ENCODE data around the gene TAB3.

The TAB3 gene

GRCh38 chrX:30875957-30876356 is 13.1 kb downstream of the TAB3 start:
- no peak overlapping the region for H2AK5ac ChIP-seq (ENCODE audit: low read length)
- DNase-seq, result peak; percentile 34 to 76
- no peaks in the 10 kb centered on the region for H3K27me3 ChIP-seq (ENCODE audit: insufficient read depth, low read length)

GRCh38 chrX:30874851-30875250 is 14.2 kb downstream of the TAB3 start:
- no peaks in the 10 kb centered on the region for H3K36me3 ChIP-seq (ENCODE audit: control insufficient read depth in 1 of 2, insufficient read depth in 2 of 2, low read length in 2 of 2)
- H3K27ac ChIP-seq (ENCODE audit: low read depth, low read length), result no peak overlapping the region
- no CpG with 5 or more reads among the region's 3 CpGs for WGBS (ENCODE audit: extremely low coverage, insufficient coverage, insufficient read length)
- no peak overlapping the region for H2AK5ac ChIP-seq (ENCODE audit: low read length)
- H4K91ac ChIP-seq (ENCODE audit: low read depth, low read length), result no peak overlapping the region
- H3K23ac ChIP-seq (ENCODE audit: low read length), result no peak overlapping the region
- H3K18ac ChIP-seq (ENCODE audit: low read length), result no peak overlapping the region
- no peak overlapping the region for H3K4me3 ChIP-seq (ENCODE audit: low read depth, low read length)
- no peak overlapping the region for H3K4ac ChIP-seq (ENCODE audit: low read depth, low read length)
- H4K8ac ChIP-seq (ENCODE audit: low read depth, low read length), result no peak overlapping the region
- no peak overlapping the region for H2BK12ac ChIP-seq (ENCODE audit: low read length)
- H3K4me1 ChIP-seq (ENCODE audit: control insufficient read depth in 1 of 2, insufficient read depth in 2 of 2, low read length in 2 of 2), result no peaks in the 10 kb centered on the region
- no peaks in the 10 kb centered on the region for H3K79me2 ChIP-seq (ENCODE audit: control insufficient read depth, insufficient read depth, low read length, poor library complexity)
- no peak overlapping the region for H3K14ac ChIP-seq (ENCODE audit: low read length)
- H2AFZ ChIP-seq (ENCODE audit: insufficient read depth, low read length, poor library complexity), result no peak overlapping the region
- no peak for DNase-seq
- H3K4me2 ChIP-seq (ENCODE audit: low read length), result no peak overlapping the region
- H4K12ac ChIP-seq (ENCODE audit: low read depth, low read length), result no peak overlapping the region
- no peaks in the 10 kb centered on the region for H3K9me3 ChIP-seq (ENCODE audit: insufficient read depth, low read depth, low read length)
- H2BK120ac ChIP-seq (ENCODE audit: insufficient read depth, low read length, poor library complexity), result no peak overlapping the region
- H3K27me3 ChIP-seq (ENCODE audit: insufficient read depth, low read length), result no peaks in the 10 kb centered on the region
- H3K9ac ChIP-seq (ENCODE audit: low read length), result no peak overlapping the region
- H2BK5ac ChIP-seq (ENCODE audit: low read depth, low read length, poor library complexity), result no peak overlapping the region
- no peaks in the 10 kb centered on the region for H3K79me1 ChIP-seq (ENCODE audit: low read length)

More at GRCh38 chrX:30875957-30876356, 13.1 kb downstream of the TAB3 start:
- H3K9ac ChIP-seq (ENCODE audit: low read length), result no peak overlapping the region
- no peak overlapping the region for H2AFZ ChIP-seq (ENCODE audit: insufficient read depth, low read length, poor library complexity)
- H2BK12ac ChIP-seq (ENCODE audit: low read length), result no peak overlapping the region
- no peaks in the 10 kb centered on the region for H3K4me1 ChIP-seq (ENCODE audit: control insufficient read depth in 1 of 2, insufficient read depth in 2 of 2, low read length in 2 of 2)
- no peak overlapping the region for H2BK5ac ChIP-seq (ENCODE audit: low read depth, low read length, poor library complexity)
- H3K79me2 ChIP-seq (ENCODE audit: control insufficient read depth, insufficient read depth, low read length, poor library complexity), result no peaks in the 10 kb centered on the region
- H3K18ac ChIP-seq (ENCODE audit: low read length), result no peak overlapping the region
- no peak overlapping the region for H3K23ac ChIP-seq (ENCODE audit: low read length)
- H3K4me3 ChIP-seq (ENCODE audit: low read depth, low read length), result no peak overlapping the region
- no peak overlapping the region for H4K91ac ChIP-seq (ENCODE audit: low read depth, low read length)
- no peak overlapping the region for H3K4me2 ChIP-seq (ENCODE audit: low read length)
- H4K8ac ChIP-seq (ENCODE audit: low read depth, low read length), result no peak overlapping the region
- no peak overlapping the region for H4K12ac ChIP-seq (ENCODE audit: low read depth, low read length)
- no peaks in the 10 kb centered on the region for H3K36me3 ChIP-seq (ENCODE audit: control insufficient read depth in 1 of 2, insufficient read depth in 2 of 2, low read length in 2 of 2)
- no peaks in the 10 kb centered on the region for H3K9me3 ChIP-seq (ENCODE audit: insufficient read depth, low read depth, low read length)
- H2BK120ac ChIP-seq (ENCODE audit: insufficient read depth, low read length, poor library complexity), result no peak overlapping the region
- H3K79me1 ChIP-seq (ENCODE audit: low read length), result no peaks in the 10 kb centered on the region
- no peak overlapping the region for H3K14ac ChIP-seq (ENCODE audit: low read length)
- WGBS (ENCODE audit: extremely low coverage, insufficient coverage, insufficient read length), result no CpG with 5 or more reads among the region's 3 CpGs
- H3K27ac ChIP-seq (ENCODE audit: low read depth, low read length), result no peak overlapping the region
- no peak overlapping the region for H3K4ac ChIP-seq (ENCODE audit: low read depth, low read length)

GRCh38 chrX:30870572-30870971 is 18.5 kb downstream of the TAB3 start:
- DNase-seq, result no peak
- Histone ChIP-seq H3K4me2 (ENCODE audit: low read length) (no peak overlapping the region), H2BK12ac (ENCODE audit: low read length) (no peak overlapping the region), H3K23ac (ENCODE audit: low read length) (no peak overlapping the region), H3K4ac (ENCODE audit: low read depth, low read length) (no peak overlapping the region), H4K91ac (ENCODE audit: low read depth, low read length) (no peak overlapping the region), H3K9ac (ENCODE audit: low read length) (no peak overlapping the region), H2BK5ac (ENCODE audit: low read depth, low read length, poor library complexity) (no peak overlapping the region), H2AK5ac (ENCODE audit: low read length) (no peak overlapping the region), H3K14ac (ENCODE audit: low read length) (no peak overlapping the region), H3K79me2 (ENCODE audit: control insufficient read depth, insufficient read depth, low read length, poor library complexity) (no peaks in the 10 kb centered on the region), H3K27ac (ENCODE audit: low read depth, low read length) (no peak overlapping the region), H3K27me3 (ENCODE audit: insufficient read depth, low read length) (no peaks in the 10 kb centered on the region), H4K12ac (ENCODE audit: low read depth, low read length) (no peak overlapping the region), H2BK120ac (ENCODE audit: insufficient read depth, low read length, poor library complexity) (no peak overlapping the region), H4K8ac (ENCODE audit: low read depth, low read length) (no peak overlapping the region), H3K4me3 (ENCODE audit: low read depth, low read length) (no peak overlapping the region), H3K4me1 (ENCODE audit: control insufficient read depth in 1 of 2, insufficient read depth in 2 of 2, low read length in 2 of 2) (no peaks in the 10 kb centered on the region), H2AFZ (ENCODE audit: insufficient read depth, low read length, poor library complexity) (no peak overlapping the region), H3K9me3 (ENCODE audit: insufficient read depth, low read depth, low read length) (no peaks in the 10 kb centered on the region), H3K36me3 (ENCODE audit: control insufficient read depth in 1 of 2, insufficient read depth in 2 of 2, low read length in 2 of 2) (no peaks in the 10 kb centered on the region), H3K18ac (ENCODE audit: low read length) (no peak overlapping the region), H3K79me1 (ENCODE audit: low read length) (no peaks in the 10 kb centered on the region)
- no CpG with 5 or more reads among the region's 2 CpGs for WGBS (ENCODE audit: extremely low coverage, insufficient coverage, insufficient read length)

GRCh38 chrX:30865612-30866011 is 23.4 kb downstream of the TAB3 start:
- Histone ChIP-seq H3K27me3 (ENCODE audit: insufficient read depth, low read length) (no peaks in the 10 kb centered on the region), H3K4me2 (ENCODE audit: low read length) (no peak overlapping the region), H4K12ac (ENCODE audit: low read depth, low read length) (no peak overlapping the region), H3K9me3 (ENCODE audit: insufficient read depth, low read depth, low read length) (no peaks in the 10 kb centered on the region), H3K4me1 (ENCODE audit: control insufficient read depth in 1 of 2, insufficient read depth in 2 of 2, low read length in 2 of 2) (no peaks in the 10 kb centered on the region), H3K23ac (ENCODE audit: low read length) (no peak overlapping the region), H4K8ac (ENCODE audit: low read depth, low read length) (no peak overlapping the region), H2AK5ac (ENCODE audit: low read length) (no peak overlapping the region), H3K14ac (ENCODE audit: low read length) (no peak overlapping the region), H2BK12ac (ENCODE audit: low read length) (no peak overlapping the region), H3K9ac (ENCODE audit: low read length) (no peak overlapping the region), H3K79me2 (ENCODE audit: control insufficient read depth, insufficient read depth, low read length, poor library complexity) (no peaks in the 10 kb centered on the region), H2AFZ (ENCODE audit: insufficient read depth, low read length, poor library complexity) (no peak overlapping the region), H3K18ac (ENCODE audit: low read length) (no peak overlapping the region), H2BK120ac (ENCODE audit: insufficient read depth, low read length, poor library complexity) (no peak overlapping the region), H3K27ac (ENCODE audit: low read depth, low read length) (no peak overlapping the region), H4K91ac (ENCODE audit: low read depth, low read length) (no peak overlapping the region), H3K79me1 (ENCODE audit: low read length) (no peaks in the 10 kb centered on the region), H2BK5ac (ENCODE audit: low read depth, low read length, poor library complexity) (no peak overlapping the region), H3K36me3 (ENCODE audit: control insufficient read depth in 1 of 2, insufficient read depth in 2 of 2, low read length in 2 of 2) (no peaks in the 10 kb centered on the region), H3K4me3 (ENCODE audit: low read depth, low read length) (no peak overlapping the region), H3K4ac (ENCODE audit: low read depth, low read length) (no peak overlapping the region)
- DNase-seq, result no peak
- WGBS (ENCODE audit: extremely low coverage, insufficient coverage, insufficient read length), result no CpG with 5 or more reads among the region's 1 CpG
